ENCODE data around the gene HLF. TPM values are rescaled to one million over a fixed set of nuclear protein-coding genes. Genes with fewer than 3 reads are reported as not detected.

Gene HLF
- total RNA-seq, 2 donors from 2014 or later, result 0.69 to 3.0 TPM

DNA sequence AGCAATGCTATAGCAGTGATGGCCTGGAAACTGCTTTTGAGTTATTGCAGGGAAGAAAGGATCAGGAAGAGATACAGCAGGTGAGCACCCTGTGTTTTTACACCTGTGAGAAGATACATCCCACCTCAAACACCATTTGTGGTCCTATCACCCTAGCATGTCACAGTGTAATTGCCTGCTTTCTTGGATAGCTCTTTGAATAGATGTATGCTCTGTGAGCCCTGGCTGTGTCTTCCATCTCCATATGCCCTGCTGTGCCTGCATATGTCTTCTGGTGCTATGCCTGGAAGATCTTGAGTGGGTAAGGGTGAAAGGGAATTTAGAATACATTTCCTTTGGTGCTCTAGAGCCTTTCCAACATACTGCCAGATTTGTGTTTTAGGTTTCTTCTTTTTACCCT, 15.5 kb downstream of the HLF start:
- H3K4me1 ChIP-seq, result no peaks in the 10 kb centered on the region
- no peak overlapping the region for H3K4me3 ChIP-seq
- no peaks in the 10 kb centered on the region for H3K9me3 ChIP-seq
- TF ChIP-seq, protein P1, sequence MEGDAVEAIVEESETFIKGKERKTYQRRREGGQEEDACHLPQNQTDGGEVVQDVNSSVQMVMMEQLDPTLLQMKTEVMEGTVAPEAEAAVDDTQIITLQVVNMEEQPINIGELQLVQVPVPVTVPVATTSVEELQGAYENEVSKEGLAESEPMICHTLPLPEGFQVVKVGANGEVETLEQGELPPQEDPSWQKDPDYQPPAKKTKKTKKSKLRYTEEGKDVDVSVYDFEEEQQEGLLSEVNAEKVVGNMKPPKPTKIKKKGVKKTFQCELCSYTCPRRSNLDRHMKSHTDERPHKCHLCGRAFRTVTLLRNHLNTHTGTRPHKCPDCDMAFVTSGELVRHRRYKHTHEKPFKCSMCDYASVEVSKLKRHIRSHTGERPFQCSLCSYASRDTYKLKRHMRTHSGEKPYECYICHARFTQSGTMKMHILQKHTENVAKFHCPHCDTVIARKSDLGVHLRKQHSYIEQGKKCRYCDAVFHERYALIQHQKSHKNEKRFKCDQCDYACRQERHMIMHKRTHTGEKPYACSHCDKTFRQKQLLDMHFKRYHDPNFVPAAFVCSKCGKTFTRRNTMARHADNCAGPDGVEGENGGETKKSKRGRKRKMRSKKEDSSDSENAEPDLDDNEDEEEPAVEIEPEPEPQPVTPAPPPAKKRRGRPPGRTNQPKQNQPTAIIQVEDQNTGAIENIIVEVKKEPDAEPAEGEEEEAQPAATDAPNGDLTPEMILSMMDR (IDR thresholded peaks at IDR 0.05), result no peak
- intact Hi-C loops (cut with DNase I), result loop anchor here (5.0 kb wide), 1 partner anchor 43 kb away; no protein-coding TSS in a partner anchor
- no peak overlapping the region for H3K27ac ChIP-seq
- no peak for DNase-seq
- H3K9ac ChIP-seq (ENCODE audit: low read depth in 2 of 2, low read length in 2 of 2), result no peak overlapping the region
- no peaks in the 10 kb centered on the region for H3K36me3 ChIP-seq
- H3K27me3 ChIP-seq, result no peaks in the 10 kb centered on the region

GRCh38 chr17:55281649-55282378, 17.1 kb downstream of the HLF start:
- no peaks in the 10 kb centered on the region for H3K4me1 ChIP-seq
- H3K27ac ChIP-seq, result no peak overlapping the region

DNA sequence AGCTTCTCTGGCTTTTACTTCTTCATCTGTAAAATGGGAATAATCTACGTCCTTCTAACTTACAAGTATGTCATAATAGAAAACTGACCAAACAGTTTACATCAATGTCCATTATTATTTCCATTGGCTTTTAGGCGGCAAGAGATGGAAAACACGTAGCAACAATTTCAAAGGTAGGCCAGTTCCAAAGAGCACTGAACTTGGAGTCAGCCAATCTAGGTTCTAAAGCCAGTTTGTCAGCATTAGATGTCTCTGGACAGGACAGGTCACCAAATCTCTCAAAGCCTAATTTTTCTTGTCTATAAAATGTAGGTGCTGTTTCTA, 17.6 kb downstream of the HLF start:
- no peaks in the 10 kb centered on the region for H3K9me3 ChIP-seq
- H3K27me3 ChIP-seq, result no peaks in the 10 kb centered on the region
- TF ChIP-seq, protein P1 (IDR thresholded peaks at IDR 0.05), result no peak
- H3K36me3 ChIP-seq, result no peaks in the 10 kb centered on the region
- H3K27ac ChIP-seq, result no peak overlapping the region
- DNase-seq, result no peak
- H3K4me1 ChIP-seq, result no peaks in the 10 kb centered on the region
- no peak overlapping the region for H3K4me3 ChIP-seq
- intact Hi-C loops (cut with DNase I), result loop anchor here (5.0 kb wide), 1 partner anchor 45 kb away; no protein-coding TSS in a partner anchor
- no peak overlapping the region for H3K9ac ChIP-seq (ENCODE audit: low read depth in 2 of 2, low read length in 2 of 2)

More at GRCh38 chr17:55281649-55282378, 17.1 kb downstream of the HLF start:
- Histone ChIP-seq H3K9me3 (no peaks in the 10 kb centered on the region), H3K9ac (ENCODE audit: low read depth in 2 of 2, low read length in 2 of 2) (no peak overlapping the region), H3K27me3 (no peaks in the 10 kb centered on the region), H3K36me3 (no peaks in the 10 kb centered on the region), H3K4me3 (no peak overlapping the region)
- intact Hi-C loops (cut with DNase I), result loop anchor here (5.0 kb wide), 1 partner anchor 45 kb away; no protein-coding TSS in a partner anchor
- DNase-seq, result no peak
- TF ChIP-seq, protein P1 (IDR thresholded peaks at IDR 0.05), result no peak

GRCh38 chr17:55282741-55283140, 18.0 kb downstream of the HLF start:
- H3K4me3 ChIP-seq, result no peak overlapping the region
- DNase-seq, result no peak
- no peaks in the 10 kb centered on the region for H3K9me3 ChIP-seq
- no peaks in the 10 kb centered on the region for H3K27me3 ChIP-seq
- H3K36me3 ChIP-seq, result no peaks in the 10 kb centered on the region
- no peak overlapping the region for H3K27ac ChIP-seq
- no peaks in the 10 kb centered on the region for H3K4me1 ChIP-seq
- H3K9ac ChIP-seq (ENCODE audit: low read depth in 2 of 2, low read length in 2 of 2), result no peak overlapping the region
- intact Hi-C loops (cut with DNase I), result loop anchor here (5.0 kb wide), 1 partner anchor 45 kb away; no protein-coding TSS in a partner anchor
- TF ChIP-seq, protein P1 (IDR thresholded peaks at IDR 0.05), result no peak

DNA sequence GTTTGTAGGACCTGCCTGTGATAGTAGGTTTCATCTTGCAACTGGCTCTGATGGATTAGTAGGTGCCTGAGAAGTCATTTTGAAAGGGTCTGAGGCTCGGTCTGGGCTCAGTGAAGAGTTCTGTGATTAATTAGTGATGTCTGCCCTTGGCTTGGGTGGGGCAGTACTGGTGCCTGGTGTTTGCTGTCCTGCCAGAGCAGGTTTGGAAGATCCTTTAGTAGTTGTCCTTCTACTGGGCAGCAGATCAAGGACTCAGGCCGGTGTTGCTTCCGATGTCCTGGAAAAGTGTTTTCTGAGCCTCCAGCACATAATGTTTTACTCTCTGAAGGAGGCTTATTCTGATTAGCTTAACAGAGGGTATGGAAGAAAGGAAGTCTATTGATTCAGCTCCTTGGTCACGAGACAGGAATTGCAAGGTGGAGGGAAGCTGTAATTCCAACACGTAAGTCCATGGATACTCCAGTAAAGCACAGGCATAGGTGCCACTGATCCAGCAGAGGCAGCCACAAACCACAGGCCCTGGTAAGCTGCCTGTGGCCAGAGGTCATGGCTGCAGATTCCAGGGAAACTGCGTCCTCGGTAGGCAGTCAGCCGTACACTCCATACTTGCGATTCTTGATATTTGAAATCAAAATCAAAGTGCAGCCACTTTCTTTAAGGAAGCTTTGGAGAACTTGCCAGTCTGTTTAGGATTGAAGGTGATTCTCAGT, 18.7 kb downstream of the HLF start:
- no peak overlapping the region for H3K4me3 ChIP-seq
- TF ChIP-seq, protein P1 (IDR thresholded peaks at IDR 0.05), result no peak
- H3K9me3 ChIP-seq, result no peaks in the 10 kb centered on the region
- H3K27me3 ChIP-seq, result no peaks in the 10 kb centered on the region
- no peaks in the 10 kb centered on the region for H3K4me1 ChIP-seq
- no peak for DNase-seq
- H3K9ac ChIP-seq (ENCODE audit: low read depth in 2 of 2, low read length in 2 of 2), result no peak overlapping the region
- no peaks in the 10 kb centered on the region for H3K36me3 ChIP-seq
- H3K27ac ChIP-seq, result no peak overlapping the region
- intact Hi-C loops (cut with DNase I), result loop anchor here (5.0 kb wide), 1 partner anchor 46 kb away; no protein-coding TSS in a partner anchor

All from colonic mucosa (tissue), 4 donors.